Cerebellar cortex (tissue), 1 donor: Measurements from ENCODE around the gene PLAAT3.
"Not testable (repeated sequence)": the region's sequence is repeated elsewhere in the genome, so short reads cannot be mapped to it uniquely, and the experiment has no call there.

ENCODE experiments used
- DNase-seq: peaks from one replicate; pipeline ENCODE4 v3.0.0-alpha.2; 2015; ENCODE audit warnings: low spot score

Gene PLAAT3

GRCh38 chr11:63537293-63538101, 76.7 kb downstream of the PLAAT3 start:
- DNase-seq: peak; percentile 98

DNA sequence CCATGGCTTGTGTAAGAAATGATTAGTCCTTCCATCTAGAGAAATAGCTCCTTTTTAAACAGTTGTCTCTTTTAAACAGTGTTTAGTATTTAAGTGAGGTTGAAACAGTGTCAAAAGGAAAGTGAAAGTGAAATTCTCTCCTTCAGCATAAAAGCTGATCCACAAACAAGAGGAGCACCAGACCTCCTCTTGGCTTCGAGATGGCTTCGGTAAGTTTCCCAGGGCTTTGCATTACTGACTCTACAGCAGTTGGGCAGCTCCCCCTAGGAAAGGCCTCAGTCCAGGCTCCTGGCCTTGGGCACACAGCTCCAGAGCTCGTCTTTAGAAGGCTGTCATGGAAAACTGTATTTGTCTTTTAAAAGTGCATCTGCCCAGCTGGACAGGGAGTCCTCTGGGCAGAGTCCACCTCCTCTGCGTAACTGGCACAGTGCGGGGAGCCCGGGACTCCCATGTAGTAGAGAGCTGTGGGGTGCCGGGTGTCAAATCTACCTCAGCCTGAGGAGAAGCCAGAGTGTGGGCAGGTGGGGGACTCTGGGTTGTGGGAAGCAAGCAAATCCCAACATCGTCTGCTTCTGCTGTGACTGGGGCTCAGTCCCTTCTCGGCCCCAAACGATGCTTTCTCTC, 77.5 kb downstream of the PLAAT3 start, which contains the start of gene PLAAT4:
Gene PLAAT4 (plus strand): TSS at position 140 of the 624 bp plus-strand sequence. CDS start 61 bp downstream, at position 201.
- peak; percentile 53 for DNase-seq

- DNase-seq: no peak
Measured at GRCh38 chr11:63535734-63536133, 78.5 kb downstream of the PLAAT3 start.

DNA sequence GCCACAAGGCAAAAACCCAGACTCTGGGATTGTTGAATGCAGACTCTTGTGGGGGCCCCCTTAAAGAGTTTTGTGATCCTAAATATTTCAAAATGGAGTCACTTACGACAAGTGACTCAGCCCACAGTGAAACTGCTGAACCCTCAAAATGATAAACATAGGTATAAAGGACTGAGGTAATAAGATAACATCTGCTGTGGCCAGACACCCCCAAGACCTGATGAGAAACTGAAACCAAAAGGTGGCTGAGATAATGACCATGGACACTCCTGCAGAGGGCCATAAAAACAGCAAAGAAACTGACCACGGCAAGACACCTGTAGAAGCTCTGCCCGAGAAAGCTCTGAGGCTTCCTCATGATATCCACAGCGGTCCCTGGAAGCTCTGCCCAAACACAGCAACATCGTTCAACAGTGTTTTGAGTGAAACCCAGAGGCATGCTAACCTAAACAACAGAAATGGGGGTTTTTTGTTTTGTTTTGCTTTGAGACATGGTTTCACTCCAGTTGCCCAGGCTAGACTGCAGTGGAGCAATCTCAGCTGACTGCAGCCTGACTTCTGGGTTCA, 79.3 kb downstream of the PLAAT3 start:
- no peak for DNase-seq

GRCh38 chr11:63534076-63534475, 80.2 kb downstream of the PLAAT3 start:
- DNase-seq: no peak

- no peak for DNase-seq
Measured at GRCh38 chr11:63532799-63533475, 81.3 kb downstream of the PLAAT3 start.

GRCh38 chr11:63532117-63532516, 82.1 kb downstream of the PLAAT3 start:
- DNase-seq: no peak

- not testable (repeated sequence) for DNase-seq
Measured at GRCh38 chr11:63531074-63531792, 83.0 kb downstream of the PLAAT3 start.

- DNase-seq: no peak
Measured at GRCh38 chr11:63530021-63530420, 84.2 kb downstream of the PLAAT3 start.

GRCh38 chr11:63529373-63529772, 84.9 kb downstream of the PLAAT3 start:
- not testable (repeated sequence) for DNase-seq

- not testable (repeated sequence) for DNase-seq
Measured at GRCh38 chr11:63528729-63529278, 85.4 kb downstream of the PLAAT3 start.

DNA sequence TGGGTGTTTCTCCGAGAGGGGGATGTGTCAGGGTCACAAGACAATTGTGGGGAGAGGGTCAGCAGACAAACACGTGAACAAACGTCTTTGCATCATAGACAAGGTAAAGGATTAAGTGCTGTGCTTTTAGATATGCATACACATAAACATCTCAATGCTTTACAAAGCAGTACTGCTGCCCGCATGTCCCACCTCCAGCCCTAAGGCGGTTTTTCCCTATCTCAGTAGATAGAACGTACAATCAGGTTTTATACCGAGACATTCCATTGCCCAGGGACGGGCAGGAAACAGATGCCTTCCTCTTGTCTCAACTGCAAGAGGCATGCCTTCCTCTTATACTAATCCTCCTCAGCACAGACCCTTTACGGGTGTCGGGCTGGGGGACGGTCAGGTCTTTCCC, 86.1 kb downstream of the PLAAT3 start:
- DNase-seq: not testable (repeated sequence)

- DNase-seq: no peak
Measured at GRCh38 chr11:63527667-63528066, 86.6 kb downstream of the PLAAT3 start.
